ENCODE measurements around the gene NR2C2. TPM values are rescaled to one million over a fixed set of nuclear protein-coding genes. Genes with fewer than 3 reads are reported as not detected.

NR2C2 gene
- total and polyA plus RNA-seq, 2 donors from 2014 or later = 3.5 to 43.6 TPM

- peaks cover 2 to 34% (median 20%) of the 10 kb centered on the region in 3 donors for H3K36me3 ChIP-seq (ENCODE audit: control insufficient read depth in 2 of 3, insufficient read depth in 3 of 3, low read length in 3 of 3)
- FAIRE-seq (no peak), DNase-seq (no peak)
- H3K4me3 ChIP-seq (ENCODE audit: low read length in 3 of 3) = no peak overlapping the region
- intact Hi-C loops (cut with DNase I) = no loop called here
- H3K9ac ChIP-seq (ENCODE audit: low read length in 3 of 3) = no peak overlapping the region
- no peak overlapping the region for H3K27ac ChIP-seq (ENCODE audit: low read depth in 2 of 2, low read length in 2 of 2)
- TF ChIP-seq CTCF (IDR thresholded peaks at IDR 0.05; ENCODE audit: borderline replicate concordance, extremely low read depth, insufficient read depth) = no peak
- H3K9me3 ChIP-seq (ENCODE audit: control insufficient read depth in 2 of 3, insufficient read depth in 1 of 3, low read length in 3 of 3) = no peaks in the 10 kb centered on the region
- no peaks in the 10 kb centered on the region for H3K27me3 ChIP-seq (ENCODE audit: control insufficient read depth, insufficient read depth, low read length)
- H3K4me1 ChIP-seq (ENCODE audit: control insufficient read depth in 2 of 3, insufficient read depth in 2 of 3, low read depth in 1 of 3, low read length in 3 of 3) = no peaks in the 10 kb centered on the region
Measured at GRCh38 chr3:15055019-15055557, 107.7 kb downstream of the NR2C2 start.

- H3K9ac ChIP-seq (ENCODE audit: low read length in 3 of 3) = no peak overlapping the region
- peaks cover 2 to 30% (median 16%) of the 10 kb centered on the region in 3 donors for H3K36me3 ChIP-seq (ENCODE audit: control insufficient read depth in 2 of 3, insufficient read depth in 3 of 3, low read length in 3 of 3)
- no peak overlapping the region for H3K4me3 ChIP-seq (ENCODE audit: low read length in 3 of 3)
- H3K27ac ChIP-seq (ENCODE audit: low read depth in 2 of 2, low read length in 2 of 2) = no peak overlapping the region
- H3K27me3 ChIP-seq (ENCODE audit: control insufficient read depth, insufficient read depth, low read length) = no peaks in the 10 kb centered on the region
- intact Hi-C loops (cut with DNase I) = no loop called here
- TF ChIP-seq CTCF (IDR thresholded peaks at IDR 0.05; ENCODE audit: borderline replicate concordance, extremely low read depth, insufficient read depth) = no peak
- FAIRE-seq (no peak), DNase-seq (no peak)
- no peaks in the 10 kb centered on the region for H3K4me1 ChIP-seq (ENCODE audit: control insufficient read depth in 2 of 3, insufficient read depth in 2 of 3, low read depth in 1 of 3, low read length in 3 of 3)
- no peaks in the 10 kb centered on the region for H3K9me3 ChIP-seq (ENCODE audit: control insufficient read depth in 2 of 3, insufficient read depth in 1 of 3, low read length in 3 of 3)
Measured at GRCh38 chr3:15056676-15057404, 109.5 kb downstream of the NR2C2 start.

DNA sequence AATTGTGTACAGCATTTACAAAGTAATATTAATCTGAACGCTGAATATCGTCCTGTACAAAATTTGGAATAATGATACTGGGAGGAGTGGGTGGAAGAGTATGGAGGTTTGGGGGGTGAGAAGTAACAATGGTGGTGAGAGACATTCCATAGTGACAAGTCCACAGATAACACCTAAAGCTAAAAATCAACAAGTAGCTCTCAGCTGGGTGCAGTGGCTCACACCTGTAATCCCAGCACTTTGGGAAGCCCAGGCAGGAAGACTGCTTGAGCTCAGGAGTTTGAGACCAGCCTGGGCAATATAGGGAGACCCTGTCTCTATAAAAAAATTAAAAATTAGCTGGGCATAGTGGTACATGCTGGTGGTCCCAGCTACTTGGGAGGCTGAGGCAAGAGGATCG, 112.6 kb downstream of the NR2C2 start:
- H3K36me3 ChIP-seq (ENCODE audit: control insufficient read depth in 2 of 3, insufficient read depth in 3 of 3, low read length in 3 of 3) = peaks cover 0 to 22% (median 9%) of the 10 kb centered on the region in 3 donors
- H3K9ac ChIP-seq (ENCODE audit: low read length in 3 of 3) = no peak overlapping the region
- H3K9me3 ChIP-seq (ENCODE audit: control insufficient read depth in 2 of 3, insufficient read depth in 1 of 3, low read length in 3 of 3) = no peaks in the 10 kb centered on the region
- FAIRE-seq = no peak
- intact Hi-C loops (cut with DNase I) = no loop called here
- H3K4me1 ChIP-seq (ENCODE audit: control insufficient read depth in 2 of 3, insufficient read depth in 2 of 3, low read depth in 1 of 3, low read length in 3 of 3) = peaks cover 0 to 14% (median 12%) of the 10 kb centered on the region in 3 donors
- no peak for TF ChIP-seq CTCF (IDR thresholded peaks at IDR 0.05; ENCODE audit: borderline replicate concordance, extremely low read depth, insufficient read depth)
- H3K27ac ChIP-seq (ENCODE audit: low read depth in 2 of 2, low read length in 2 of 2) = no peak overlapping the region
- DNase-seq = no peak
- H3K27me3 ChIP-seq (ENCODE audit: control insufficient read depth, insufficient read depth, low read length) = no peaks in the 10 kb centered on the region
- no peak overlapping the region for H3K4me3 ChIP-seq (ENCODE audit: low read length in 3 of 3)

All from kidney (tissue), 14 donors.